Liver (tissue), 9 donors: Measurements from ENCODE around the gene SPP2. TPM values are rescaled to one million over a fixed set of nuclear protein-coding genes. Genes with fewer than 3 reads are reported as not detected.
A peak's percentile ranks its signal among the peaks of the same experiment; 100 is the strongest.

Experiments
- DNase-seq: peaks from one replicate; pipeline ENCODE4 v3.0.0-alpha.2; 2017; ENCODE audit warnings: low spot score
- H3K27ac ChIP-seq, 2 donors: one replicate each; pipeline ENCODE4 v1.7.0; 2013; ENCODE audit warnings: inconsistent platforms in 2 of 2, low read length in 2 of 2, control low read depth in 1 of 2, low read depth in 1 of 2, mild to moderate bottlenecking in 1 of 2
- H3K27me3 ChIP-seq, 4 donors: one replicate each; pipeline versions ENCODE4 v1.6.1 to v1.7.0; 2013; ENCODE audit warnings: low read length in 3 of 4, inconsistent platforms in 1 of 4, mild to moderate bottlenecking in 1 of 4, moderate library complexity in 1 of 4; ENCODE audit not compliant: control insufficient read depth in 4 of 4, insufficient read depth in 4 of 4
- H3K36me3 ChIP-seq, 4 donors: one replicate each; pipeline versions ENCODE4 v1.6.1 to v1.7.0; 2013; ENCODE audit warnings: low read length in 3 of 4, mild to moderate bottlenecking in 3 of 4, low read depth in 1 of 4, moderate library complexity in 1 of 4; ENCODE audit not compliant: control insufficient read depth in 4 of 4, insufficient read depth in 3 of 4
- H3K4me1 ChIP-seq, 4 donors: one replicate each; pipeline versions ENCODE4 v1.6.1 to v1.7.0; 2013; ENCODE audit warnings: low read length in 3 of 4, mild to moderate bottlenecking in 3 of 4, moderate library complexity in 1 of 4; ENCODE audit not compliant: control insufficient read depth in 4 of 4, insufficient read depth in 4 of 4
- H3K4me3 ChIP-seq, 3 donors: one replicate each; pipeline versions ENCODE4 v1.6.1 to v1.7.0; 2013; ENCODE audit warnings: low read length in 3 of 3, control low read depth in 1 of 3, low read depth in 1 of 3, mild to moderate bottlenecking in 1 of 3
- H3K9ac ChIP-seq, 2 donors: one replicate each; pipeline ENCODE4 v1.7.0; 2013; ENCODE audit warnings: low read length in 2 of 2, mild to moderate bottlenecking in 2 of 2, moderate library complexity in 2 of 2, control low read depth in 1 of 2, low read depth in 1 of 2
- H3K9me3 ChIP-seq, 4 donors: one replicate each; pipeline versions ENCODE4 v1.6.1 to v1.7.0; 2013; ENCODE audit warnings: low read length in 3 of 4; ENCODE audit not compliant: control insufficient read depth in 4 of 4
- ATF3 ChIP-seq: IDR thresholded peaks from 2 replicates; pipeline ENCODE4 v1.6.1; 2016; ENCODE audit warnings: antibody characterized with exemption
- CTCF ChIP-seq: fragments of 150-350 bp; IDR thresholded peaks from 2 replicates; pipeline ENCODE4 v1.5.1; 2017; ENCODE audit warnings: improper control_type of control experiment, low read depth, low read length; ENCODE audit not compliant: missing input control
- EGR1 ChIP-seq, 2 donors: IDR thresholded peaks; 2 replicates each; pipeline ENCODE4 v1.6.1; 2016 to 2018; ENCODE audit warnings: antibody characterized with exemption in 2 of 2, low read depth in 2 of 2
- FOXA1 ChIP-seq: IDR thresholded peaks from 2 replicates; pipeline ENCODE4 v1.6.1; 2016; ENCODE audit warnings: antibody characterized with exemption
- FOXA2 ChIP-seq: IDR thresholded peaks from 2 replicates; pipeline ENCODE4 v1.6.1; 2016; ENCODE audit warnings: antibody characterized with exemption
- GABPA ChIP-seq, 2 donors: IDR thresholded peaks in 1 of 2; conservative IDR thresholded peaks in 1 of 2; 2 replicates each; pipeline ENCODE4 v1.6.1; 2016; ENCODE audit warnings: antibody characterized with exemption in 2 of 2, mild to moderate bottlenecking in 1 of 2, moderate library complexity in 1 of 2
- HNF4A ChIP-seq, 2 donors: conservative IDR thresholded peaks; 2 replicates each; pipeline ENCODE4 v1.6.1; 2016; ENCODE audit warnings: antibody characterized with exemption in 2 of 2, mild to moderate bottlenecking in 2 of 2
- HNF4G ChIP-seq: IDR thresholded peaks from 2 replicates; pipeline ENCODE4 v1.6.1; 2016; ENCODE audit warnings: antibody characterized with exemption
- JUND ChIP-seq, 2 donors: IDR thresholded peaks; 2 replicates each; pipeline ENCODE4 v1.6.1; 2016; ENCODE audit warnings: antibody characterized with exemption in 2 of 2
- NR2F2 ChIP-seq: IDR thresholded peaks from 2 replicates; pipeline ENCODE4 v1.6.1; 2016; ENCODE audit warnings: antibody characterized with exemption
- RAD21 ChIP-seq, 2 donors: IDR thresholded peaks; 2 replicates each; pipeline ENCODE4 v1.6.1; 2016; ENCODE audit warnings: antibody characterized with exemption in 2 of 2, mild to moderate bottlenecking in 2 of 2
- RXRA ChIP-seq, 2 donors: IDR thresholded peaks; 2 replicates each; pipeline ENCODE4 v1.6.1; 2017 to 2018; ENCODE audit warnings: antibody characterized with exemption in 2 of 2, mild to moderate bottlenecking in 1 of 2
- SP1 ChIP-seq: IDR thresholded peaks from 2 replicates; pipeline ENCODE4 v1.6.1; 2018; ENCODE audit warnings: antibody characterized with exemption, mild to moderate bottlenecking
- TAF1 ChIP-seq: conservative IDR thresholded peaks from 2 replicates; pipeline ENCODE4 v1.6.1; 2016; ENCODE audit warnings: antibody characterized with exemption, mild to moderate bottlenecking
- YY1 ChIP-seq: IDR thresholded peaks from 2 replicates; pipeline ENCODE4 v1.6.1; 2016; ENCODE audit warnings: antibody characterized with exemption, mild to moderate bottlenecking
- ZBTB33 ChIP-seq: IDR thresholded peaks from 2 replicates; pipeline ENCODE4 v1.6.1; 2016; ENCODE audit warnings: antibody characterized with exemption
- WGBS: extraction: QIAGEN DNeasy Blood & Tissue Kit; methylation state at CpG from one replicate; pipeline ENCODE4 v1.1.7; 2013; 5-methylcytosine and 5-hydroxymethylcytosine counted together
- polyA plus RNA-seq, 2 donors: library from polyadenylated mRNA; stranded (reverse) in 1 of 2; unstranded in 1 of 2; fragments of 200-250 nt in 1 of 2; fragments of >200 nt in 1 of 2; fragmentation: Nextera tagmentation in 1 of 2; extraction: Ambion mirVana in 1 of 2; gene quantifications; one replicate each; pipeline versions ENCODE4 v1.2.1 to v1.2.3, GENCODE V29; 2013 to 2015
- total RNA-seq, 2 donors: library from RNA; depleted of rRNA; stranded (reverse); fragments of >200 nt; gene quantifications; one replicate each; pipeline ENCODE4 v1.2.3, GENCODE V29; 2014
- TF ChIP-seq, protein P1 (sequence below): IDR thresholded peaks from 2 replicates; pipeline ENCODE4 v1.6.1; 2016; ENCODE audit warnings: antibody characterized with exemption
- TF ChIP-seq, protein P2 (sequence below): IDR thresholded peaks from 2 replicates; pipeline ENCODE4 v1.6.1; 2016; ENCODE audit warnings: antibody characterized with exemption, mild to moderate bottlenecking
- donor health status: healthy.
- donor health status: healthy.
- donor health status: healthy.
- donor health status: healthy.
- donor health status: healthy.

SPP2 gene
- total RNA-seq = 100 to 1,000 TPM in 1 of 2 donors, 10 to 100 TPM in 1; 76.7 to 208 TPM
- 100 to 1,000 TPM in 1 of 2 donors, 10 to 100 TPM in 1; 86.8 to 584 TPM for polyA plus RNA-seq

- WGBS = 35% methylated on average over 9 of the region's 9 CpGs
- peak within 1 kb of the TSS; percentile 35 to 67 for H3K27ac ChIP-seq
- DNase-seq = no peak
- peak within 1 kb of the TSS; percentile 64 to 97 for H3K9ac ChIP-seq
- peak within 1 kb of the TSS; percentile 42 to 86 (median 74) for H3K4me3 ChIP-seq
- H3K36me3 ChIP-seq = peaks cover 0 to 2% (median 0%) of the 10 kb centered on the region in 4 donors
- peaks cover 0 to 27% (median 5%) of the 10 kb centered on the region in 4 donors for H3K4me1 ChIP-seq
- H3K9me3 ChIP-seq = no peaks in the 10 kb centered on the region
- TF ChIP-seq, protein P1, sequence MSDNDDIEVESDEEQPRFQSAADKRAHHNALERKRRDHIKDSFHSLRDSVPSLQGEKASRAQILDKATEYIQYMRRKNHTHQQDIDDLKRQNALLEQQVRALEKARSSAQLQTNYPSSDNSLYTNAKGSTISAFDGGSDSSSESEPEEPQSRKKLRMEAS = peak; percentile 78
- no peak for TF ChIP-seq NR2F2
- TF ChIP-seq FOXA2 = peak; percentile 28
- no peak for TF ChIP-seq ATF3
- TF ChIP-seq SP1 = peak; percentile 76
- peak; percentile 38 for TF ChIP-seq FOXA1
- TF ChIP-seq RAD21 (IDR thresholded peaks at IDR 0.05) = peak; percentile 30 to 42
- TF ChIP-seq JUND (IDR thresholded peaks at IDR 0.05) = peak in 1 of 2 donors; percentile 73
- TF ChIP-seq HNF4G = peak; percentile 74
- no peak for TF ChIP-seq GABPA (IDR thresholded peaks at IDR 0.05 in 1 of 2, conservative IDR thresholded peaks at IDR 0.05 in 1 of 2)
- peak; percentile 81 for TF ChIP-seq TAF1
- no peak for TF ChIP-seq CTCF
- peak; percentile 62 for TF ChIP-seq ZBTB33
- peak; percentile 95 for TF ChIP-seq HNF4A (conservative IDR thresholded peaks at IDR 0.05)
- TF ChIP-seq YY1 = peak; percentile 56
- TF ChIP-seq, protein P2, sequence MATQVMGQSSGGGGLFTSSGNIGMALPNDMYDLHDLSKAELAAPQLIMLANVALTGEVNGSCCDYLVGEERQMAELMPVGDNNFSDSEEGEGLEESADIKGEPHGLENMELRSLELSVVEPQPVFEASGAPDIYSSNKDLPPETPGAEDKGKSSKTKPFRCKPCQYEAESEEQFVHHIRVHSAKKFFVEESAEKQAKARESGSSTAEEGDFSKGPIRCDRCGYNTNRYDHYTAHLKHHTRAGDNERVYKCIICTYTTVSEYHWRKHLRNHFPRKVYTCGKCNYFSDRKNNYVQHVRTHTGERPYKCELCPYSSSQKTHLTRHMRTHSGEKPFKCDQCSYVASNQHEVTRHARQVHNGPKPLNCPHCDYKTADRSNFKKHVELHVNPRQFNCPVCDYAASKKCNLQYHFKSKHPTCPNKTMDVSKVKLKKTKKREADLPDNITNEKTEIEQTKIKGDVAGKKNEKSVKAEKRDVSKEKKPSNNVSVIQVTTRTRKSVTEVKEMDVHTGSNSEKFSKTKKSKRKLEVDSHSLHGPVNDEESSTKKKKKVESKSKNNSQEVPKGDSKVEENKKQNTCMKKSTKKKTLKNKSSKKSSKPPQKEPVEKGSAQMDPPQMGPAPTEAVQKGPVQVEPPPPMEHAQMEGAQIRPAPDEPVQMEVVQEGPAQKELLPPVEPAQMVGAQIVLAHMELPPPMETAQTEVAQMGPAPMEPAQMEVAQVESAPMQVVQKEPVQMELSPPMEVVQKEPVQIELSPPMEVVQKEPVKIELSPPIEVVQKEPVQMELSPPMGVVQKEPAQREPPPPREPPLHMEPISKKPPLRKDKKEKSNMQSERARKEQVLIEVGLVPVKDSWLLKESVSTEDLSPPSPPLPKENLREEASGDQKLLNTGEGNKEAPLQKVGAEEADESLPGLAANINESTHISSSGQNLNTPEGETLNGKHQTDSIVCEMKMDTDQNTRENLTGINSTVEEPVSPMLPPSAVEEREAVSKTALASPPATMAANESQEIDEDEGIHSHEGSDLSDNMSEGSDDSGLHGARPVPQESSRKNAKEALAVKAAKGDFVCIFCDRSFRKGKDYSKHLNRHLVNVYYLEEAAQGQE = peak; percentile 46
- TF ChIP-seq RXRA (IDR thresholded peaks at IDR 0.05) = peak; percentile 86 to 88
- peak in 1 of 2 donors; percentile 22 for TF ChIP-seq EGR1 (IDR thresholded peaks at IDR 0.05; ENCODE audit: low read depth in 2 of 2)
- no peaks in the 10 kb centered on the region for H3K27me3 ChIP-seq
These were observed at the start of gene SPP2 for GRCh38 chr2:234050455-234051135. SPP2 (plus strand) TSS chr2:234050702; CDS start chr2:234050787, 85 bp downstream.
